H1 (cell line): ENCODE measurements around the gene IL32. TPM values are rescaled to one million over a fixed set of nuclear protein-coding genes. Genes with fewer than 3 reads are reported as not detected.

ENCODE experiments used
- ATF3 ChIP-seq: IDR thresholded peaks from 2 replicates; pipeline ENCODE4 v1.6.1; 2011; ENCODE audit warnings: low read depth, mild to moderate bottlenecking, low read length; ENCODE audit not compliant: insufficient read depth
- CBX5 ChIP-seq: fragments of 300-800, 300-1000 bp; sonication (generic); IDR thresholded peaks from 2 replicates; pipeline ENCODE4 v1.7.1; 2016; ENCODE audit warnings: antibody characterized with exemption, low read length, low read depth
- polyA plus RNA-seq, 7 experiments: library from polyadenylated mRNA; depleted of rRNA in 3 of 7; stranded (reverse) in 5 of 7; unstranded in 2 of 7; fragments of >200 nt in 5 of 7; fragments of 200-250 nt in 2 of 7; gene quantifications; 1 replicate in 5 of 7; 2 replicates in 1 of 7; 4 replicates in 1 of 7; pipeline versions ENCODE4 v1.2.1 to v1.2.3, GENCODE V29; 2011 to 2013; ENCODE audit warnings: missing spikeins in 2 of 7, mixed read lengths in 2 of 7
- total RNA-seq: library from RNA; stranded (reverse); fragmentation: NEBNext Ultra II Directional; extraction: Animal tissue kit (Norgen Biotek cat#: 25700); gene quantifications from 2 replicates; pipeline ENCODE4 v1.2.1, GENCODE V29; 2021

Gene IL32
- total and polyA plus RNA-seq, 2 of the 8 experiments (the other 6 are each of a cell fraction or from before 2014, with no cell fraction given), result 2.7 to 5.0 TPM

GRCh38 chr16:3101018-3101840 is 35.8 kb downstream of the IL32 start (continued):
- TF ChIP-seq ATF3 (no peak), CBX5 (no peak)
